Erythroblast (primary cell): Measurements from ENCODE around the gene NRF1.

Source experiments
- GATA1 ChIP-seq: IDR thresholded peaks from 2 replicates; pipeline ENCODE4 v1.6.1; 2011; ENCODE audit warnings: low read depth, mild to moderate bottlenecking, control low read depth, low read length, moderate library complexity
- POLR2A ChIP-seq: IDR thresholded peaks from 2 replicates; pipeline ENCODE4 v1.6.1; 2011; ENCODE audit warnings: mild to moderate bottlenecking, low read length

- TF ChIP-seq POLR2A (no peak), GATA1 (no peak)
Observed at GRCh38 chr7:129568240-129568639, 43.3 kb upstream of the NRF1 start.
